ENCODE measurements around the gene NEDD8.

NEDD8 gene

DNA sequence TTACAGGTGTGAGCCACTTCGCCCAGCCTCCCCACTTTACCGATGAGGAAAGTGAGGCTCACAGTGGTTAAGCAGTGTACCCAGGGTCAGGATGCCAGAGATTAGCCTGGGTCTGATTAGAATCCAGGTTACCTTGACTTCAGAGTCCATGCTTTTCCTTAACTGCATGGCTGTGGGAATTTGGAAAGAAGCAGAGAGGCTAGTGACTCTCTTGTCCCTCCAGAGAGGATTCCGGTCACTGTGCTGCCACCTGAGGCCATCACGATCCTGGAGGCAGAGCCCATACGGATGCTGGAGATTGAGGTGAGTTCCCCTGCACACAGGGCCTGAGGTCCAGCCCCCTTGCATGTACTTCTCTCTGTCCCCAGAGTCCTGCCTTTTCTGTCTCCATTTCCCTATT lies 55.6 kb downstream of the NEDD8 start:
- no peak for DNase-seq
- intact Hi-C loops (cut with DNase I): no loop called here

DNA sequence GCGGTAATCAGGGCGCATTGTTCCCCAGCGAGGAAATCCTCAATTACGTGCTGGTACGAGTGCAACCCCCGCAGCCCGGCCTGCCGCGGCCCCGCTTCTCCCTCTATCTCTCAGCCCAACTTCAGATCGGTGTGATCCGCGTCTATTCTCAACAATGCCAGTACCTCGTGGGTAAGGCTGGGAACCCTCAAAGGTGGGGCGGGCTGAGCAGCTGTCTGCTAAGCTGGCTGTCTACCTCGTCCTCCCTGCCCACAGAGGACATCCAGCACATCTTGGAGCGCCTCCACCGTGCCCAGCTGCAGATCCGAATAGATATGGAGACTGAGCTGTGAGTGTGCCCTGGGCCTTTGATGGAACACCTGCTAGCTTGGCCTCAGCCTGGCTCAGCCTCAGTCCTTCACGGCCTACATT lies 59.3 kb downstream of the NEDD8 start:
- peak in 7 of 42 donors; percentile 15 to 46 (median 23) for DNase-seq
- intact Hi-C loops (cut with DNase I): no loop called here

GRCh38 chr14:24172261-24172860 lies 59.8 kb downstream of the NEDD8 start:
- peak in 12 of 42 donors; percentile 21 to 55 (median 37) for DNase-seq

DNA sequence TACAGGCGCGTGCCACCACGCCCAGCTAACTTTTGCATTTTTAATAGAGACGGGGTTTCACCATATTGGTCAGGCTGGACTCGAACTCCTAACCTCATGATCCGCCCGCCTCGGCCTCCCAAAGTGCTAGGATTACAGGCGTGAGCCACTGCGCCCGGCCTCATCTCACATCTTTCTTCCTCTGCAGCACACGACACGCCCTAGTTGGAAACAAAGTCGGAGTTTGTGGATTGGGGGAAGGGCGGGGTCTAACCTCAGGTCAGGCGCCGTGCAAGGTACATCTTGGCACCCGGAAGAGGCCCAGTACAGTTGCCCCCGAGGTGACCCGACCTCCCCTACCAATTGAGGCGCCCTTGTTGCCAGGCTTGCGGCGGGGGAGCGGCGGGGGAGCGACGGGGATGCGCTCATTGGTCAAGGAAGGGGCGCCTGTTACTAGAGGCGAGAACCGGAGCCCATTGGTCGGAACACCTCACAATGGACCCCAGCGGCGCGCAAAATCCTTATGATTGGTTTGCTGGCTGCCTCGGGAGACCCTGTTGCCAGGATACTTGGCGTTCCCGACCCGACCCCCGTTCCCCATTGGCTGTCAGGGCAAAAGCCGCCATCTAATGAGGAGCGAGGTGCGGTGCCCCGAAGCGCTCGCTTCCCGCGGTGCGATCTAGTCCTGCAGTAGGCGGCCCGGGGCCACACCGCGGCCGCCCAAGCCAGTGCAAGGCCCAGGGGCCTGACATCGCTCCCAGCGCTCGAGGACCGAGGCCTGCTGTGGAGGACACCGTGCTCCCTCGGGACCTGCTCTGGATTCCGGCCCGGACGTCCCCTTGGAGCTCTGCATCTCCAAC lies 60.5 kb downstream of the NEDD8 start, which contains the start of gene REC8:
TSS of gene REC8 (plus strand) at position 659 of the 839 bp plus-strand sequence. CDS start 473 bp downstream, outside the sequence.
- peak; percentile 87 to 99 (median 96) for DNase-seq
- intact Hi-C loops (cut with DNase I): no loop called here

More at GRCh38 chr14:24172261-24172860, 59.8 kb downstream of the NEDD8 start:
- intact Hi-C loops (cut with DNase I): no loop called here

GRCh38 chr14:24167469-24168114 lies 64.6 kb downstream of the NEDD8 start:
- DNase-seq: no peak
- intact Hi-C loops (cut with DNase I): no loop called here

Data from head of caudate nucleus (tissue), 42 donors.